Brain pericyte (primary cell): ENCODE measurements around the gene WNT4.
A peak's percentile ranks its signal among the peaks of the same experiment; 100 is the strongest.

Experiments used
- DNase-seq: peaks from one replicate; pipeline ENCODE4 v3.0.0-alpha.2; 2012; ENCODE audit warnings: low read depth, low spot score

WNT4 gene

GRCh38 chr1:22131062-22131461 is 11.8 kb downstream of the WNT4 start:
- no peak for DNase-seq

- DNase-seq, result no peak
Measured at GRCh38 chr1:22129501-22130117, 13.3 kb downstream of the WNT4 start.

GRCh38 chr1:22128392-22128791 is 14.5 kb downstream of the WNT4 start:
- DNase-seq, result no peak

GRCh38 chr1:22127731-22128130 is 15.2 kb downstream of the WNT4 start:
- DNase-seq, result no peak

DNA sequence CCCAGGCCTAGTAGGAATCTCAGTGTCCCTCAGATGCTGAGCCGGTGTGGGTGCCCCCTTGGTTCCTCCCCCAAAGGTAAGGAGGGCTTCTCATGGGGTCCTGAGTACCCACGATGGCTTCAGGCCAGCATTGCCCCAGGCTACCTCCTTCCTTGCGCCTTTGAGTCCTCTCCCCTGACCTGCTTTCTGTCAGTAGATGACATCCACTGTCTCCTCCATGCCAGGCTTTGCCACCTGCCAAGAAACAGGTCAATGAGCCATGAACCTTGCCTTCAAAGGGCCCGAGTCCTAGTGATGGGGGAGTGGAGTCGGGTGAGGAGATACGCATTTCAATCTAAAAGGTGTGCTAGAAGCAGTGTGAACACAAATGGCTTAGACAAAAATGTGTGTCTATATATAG is 15.6 kb downstream of the WNT4 start:
- DNase-seq, result no peak

DNA sequence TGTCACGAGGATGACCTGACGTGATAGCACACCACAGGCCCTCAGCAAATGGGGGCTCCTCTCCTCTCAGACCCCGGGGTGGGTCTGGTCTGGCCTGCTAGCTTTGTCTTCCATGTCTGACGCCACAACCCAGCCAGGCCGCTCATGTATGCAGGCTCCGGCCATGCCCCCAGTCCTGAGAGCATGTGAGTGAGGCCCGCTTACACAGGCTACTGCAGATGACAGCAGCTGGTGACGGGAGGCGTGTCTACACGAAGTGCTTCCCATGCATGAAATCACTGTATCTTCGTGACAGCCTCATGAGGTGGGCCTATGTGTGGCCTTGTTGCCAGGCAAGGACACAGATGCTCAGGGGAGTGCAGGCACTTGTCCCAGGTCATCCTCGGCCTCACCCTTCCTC is 16.4 kb downstream of the WNT4 start:
- no peak for DNase-seq

GRCh38 chr1:22124592-22125229 is 18.2 kb downstream of the WNT4 start:
- DNase-seq, result no peak

GRCh38 chr1:22123901-22124404 is 18.9 kb downstream of the WNT4 start:
- no peak for DNase-seq

DNA sequence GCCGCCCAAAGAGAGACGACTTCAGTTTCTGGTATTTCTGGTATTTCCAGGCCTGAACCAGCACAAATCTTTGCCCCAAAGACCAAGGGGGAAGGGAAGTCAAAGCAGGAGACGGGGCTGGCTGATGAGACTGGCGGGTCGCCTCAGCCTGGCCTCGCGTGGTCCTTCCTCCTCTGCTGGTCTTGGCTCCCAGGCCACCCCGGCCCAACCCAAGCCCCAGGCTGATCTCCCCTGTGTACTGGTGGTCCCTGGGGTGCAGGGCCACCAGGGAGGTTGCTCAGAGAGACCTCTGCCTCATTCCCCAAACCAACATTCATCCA is 19.9 kb downstream of the WNT4 start:
- DNase-seq, result no peak

DNA sequence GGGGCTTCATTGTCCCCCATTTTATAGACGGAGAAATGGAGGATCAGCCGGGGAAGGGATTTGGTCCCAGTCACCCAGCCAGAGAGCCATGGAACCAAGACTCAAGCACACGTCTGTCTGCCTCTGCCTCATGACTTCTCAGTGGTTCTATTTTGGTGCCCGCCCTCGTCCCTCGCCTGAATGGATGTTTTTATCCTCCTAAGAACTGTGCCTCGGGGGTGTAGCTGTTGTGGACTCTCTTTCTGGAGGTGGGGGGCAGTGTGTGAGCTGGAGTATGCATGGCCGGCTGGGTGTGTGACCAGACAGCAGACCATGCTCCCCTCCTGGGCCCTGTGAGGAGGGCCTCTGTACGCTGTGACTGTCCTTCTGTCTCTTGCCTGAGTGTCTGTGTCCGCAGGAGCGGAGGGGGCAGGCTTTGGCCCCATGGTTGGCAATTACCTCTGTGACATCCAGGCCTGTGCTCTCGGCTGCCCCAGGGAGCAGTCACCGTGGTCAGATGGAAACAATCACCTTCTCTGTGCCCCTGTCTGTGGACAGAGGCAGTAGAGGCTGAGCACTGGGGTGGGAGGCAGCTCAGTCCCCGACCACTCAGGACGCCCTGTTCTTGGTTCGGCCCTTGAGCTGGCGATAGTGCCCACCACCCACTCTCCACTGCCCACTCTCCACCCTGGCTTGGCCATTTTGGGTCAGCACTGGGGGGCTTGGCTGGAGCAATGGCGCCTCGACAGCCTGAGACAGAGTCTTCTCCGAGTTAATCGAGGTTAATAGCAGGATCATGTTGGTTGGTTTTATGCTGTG is 20.4 kb downstream of the WNT4 start:
- DNase-seq, result no peak

GRCh38 chr1:22121421-22121911 is 21.4 kb downstream of the WNT4 start:
- peak; percentile 32 for DNase-seq

GRCh38 chr1:22120469-22120790 is 22.5 kb downstream of the WNT4 start:
- no peak for DNase-seq

GRCh38 chr1:22119626-22120468 is 23.1 kb downstream of the WNT4 start:
- no peak for DNase-seq

GRCh38 chr1:22118291-22118992 is 24.5 kb downstream of the WNT4 start:
- DNase-seq, result no peak

- no peak for DNase-seq
Measured at GRCh38 chr1:22117851-22118250, 25.0 kb downstream of the WNT4 start.

DNA sequence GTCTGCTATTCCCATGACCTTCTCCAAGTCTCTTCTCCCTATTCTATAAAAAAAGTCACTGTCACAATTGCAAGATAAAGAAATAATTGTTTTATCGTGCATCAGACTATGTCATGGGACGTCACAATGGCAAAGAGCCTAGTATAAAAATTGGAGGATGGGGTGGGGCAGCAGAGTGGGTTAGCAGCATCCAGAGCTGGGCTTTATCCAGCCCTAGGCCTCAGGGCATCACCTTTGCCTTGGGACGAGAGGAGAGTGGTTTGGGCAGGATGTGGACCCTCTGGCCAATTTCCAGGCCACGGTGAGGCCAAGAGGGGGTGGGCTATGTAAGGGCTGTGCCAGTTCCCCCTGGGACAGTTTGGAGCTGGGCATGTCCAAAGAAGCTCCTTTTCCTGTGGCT is 25.7 kb downstream of the WNT4 start:
- no peak for DNase-seq

DNA sequence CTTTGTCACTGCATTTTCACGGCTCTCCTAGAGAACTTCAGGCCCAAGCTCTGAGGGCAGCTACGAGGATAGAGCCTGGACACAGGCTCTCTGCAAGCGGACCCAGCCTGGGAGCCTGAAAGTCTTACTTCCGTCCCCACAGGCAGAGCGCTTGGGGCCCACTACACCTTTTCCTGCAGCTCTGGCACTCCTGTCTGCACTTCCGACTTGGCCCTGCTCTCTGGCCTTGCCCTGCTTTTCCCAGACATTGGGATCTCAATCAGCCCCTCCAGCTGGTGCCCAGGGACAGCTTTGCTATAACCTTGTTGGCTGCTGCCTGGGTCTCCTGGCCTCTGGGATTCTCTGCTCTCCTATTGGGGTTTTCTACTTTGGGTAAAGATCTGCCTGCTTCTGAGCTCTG is 27.6 kb downstream of the WNT4 start:
- DNase-seq, result no peak

DNA sequence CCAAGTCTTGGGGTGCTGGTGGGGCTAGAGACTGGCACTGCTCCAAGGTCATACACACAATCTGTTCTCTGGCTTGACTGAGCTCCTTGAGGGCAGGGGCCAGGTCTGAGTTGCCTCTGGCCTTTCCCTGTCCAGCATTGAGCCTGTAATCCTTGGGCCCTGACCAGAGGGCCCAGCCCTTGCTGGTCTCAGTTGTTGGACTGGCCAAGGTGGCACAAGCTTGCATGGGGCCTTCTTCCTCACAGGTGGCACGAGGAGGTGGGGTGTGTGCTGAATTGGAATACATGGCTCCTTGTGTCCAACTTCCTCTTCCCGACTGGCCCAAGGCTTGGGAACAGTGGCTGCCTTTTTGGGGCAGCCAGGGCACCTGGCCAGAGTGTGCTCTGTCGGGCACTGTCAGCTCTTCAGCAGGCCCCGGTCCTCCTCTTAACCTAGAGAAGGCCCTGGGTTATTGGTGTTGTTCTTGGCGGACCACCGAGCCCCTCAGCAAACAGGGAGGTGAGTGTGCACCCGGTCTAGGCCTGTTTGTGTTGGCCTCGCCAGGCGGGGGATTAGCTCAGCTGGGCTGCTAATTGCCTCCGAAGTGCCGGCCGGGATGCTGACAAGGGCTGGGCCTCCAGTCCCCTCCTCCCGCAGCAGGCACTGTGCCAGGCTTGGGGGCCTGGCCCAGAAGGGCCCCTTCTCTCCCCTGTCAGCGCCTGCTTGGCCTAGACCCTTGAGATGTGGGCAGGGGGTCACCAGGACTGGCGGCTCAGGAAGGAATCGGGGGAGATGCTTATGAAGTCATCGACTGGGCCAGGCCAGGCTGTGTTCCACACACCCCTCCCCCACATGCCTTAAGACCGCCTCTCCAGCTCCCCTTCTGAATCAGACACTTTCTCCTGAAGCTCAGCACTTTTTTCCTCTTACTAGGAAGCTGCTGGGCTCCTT is 28.5 kb downstream of the WNT4 start:
- peak; percentile 70 for DNase-seq

DNA sequence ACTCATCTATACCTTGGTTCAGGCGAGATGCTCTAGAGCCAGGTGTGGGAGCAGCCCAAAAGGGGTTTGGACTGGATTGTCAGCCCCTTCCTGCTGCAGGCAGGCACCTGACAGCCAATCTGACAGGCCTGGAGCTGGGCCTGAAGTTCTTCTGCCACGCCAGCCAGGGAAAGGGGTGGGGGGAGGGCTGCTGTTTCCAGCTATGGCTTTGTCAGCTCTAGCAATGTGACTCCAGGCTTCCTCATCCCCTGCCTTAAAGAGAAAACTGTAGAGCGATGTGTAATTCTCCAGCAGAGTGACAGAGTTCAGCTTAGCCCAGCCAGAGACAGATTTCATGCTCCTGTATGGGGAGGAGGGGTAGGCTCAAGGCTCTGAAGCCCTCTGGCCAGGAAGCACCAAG is 30.3 kb downstream of the WNT4 start:
- no peak for DNase-seq

GRCh38 chr1:22111620-22112019 is 31.3 kb downstream of the WNT4 start:
- DNase-seq, result no peak
